Measurements from ENCODE around the gene ETNK2. TPM values are rescaled to one million over a fixed set of nuclear protein-coding genes. Genes with fewer than 3 reads are reported as not detected.

The ETNK2 gene
- total RNA-seq, 1 donor from 2014 or later, result 8.2 TPM

DNA sequence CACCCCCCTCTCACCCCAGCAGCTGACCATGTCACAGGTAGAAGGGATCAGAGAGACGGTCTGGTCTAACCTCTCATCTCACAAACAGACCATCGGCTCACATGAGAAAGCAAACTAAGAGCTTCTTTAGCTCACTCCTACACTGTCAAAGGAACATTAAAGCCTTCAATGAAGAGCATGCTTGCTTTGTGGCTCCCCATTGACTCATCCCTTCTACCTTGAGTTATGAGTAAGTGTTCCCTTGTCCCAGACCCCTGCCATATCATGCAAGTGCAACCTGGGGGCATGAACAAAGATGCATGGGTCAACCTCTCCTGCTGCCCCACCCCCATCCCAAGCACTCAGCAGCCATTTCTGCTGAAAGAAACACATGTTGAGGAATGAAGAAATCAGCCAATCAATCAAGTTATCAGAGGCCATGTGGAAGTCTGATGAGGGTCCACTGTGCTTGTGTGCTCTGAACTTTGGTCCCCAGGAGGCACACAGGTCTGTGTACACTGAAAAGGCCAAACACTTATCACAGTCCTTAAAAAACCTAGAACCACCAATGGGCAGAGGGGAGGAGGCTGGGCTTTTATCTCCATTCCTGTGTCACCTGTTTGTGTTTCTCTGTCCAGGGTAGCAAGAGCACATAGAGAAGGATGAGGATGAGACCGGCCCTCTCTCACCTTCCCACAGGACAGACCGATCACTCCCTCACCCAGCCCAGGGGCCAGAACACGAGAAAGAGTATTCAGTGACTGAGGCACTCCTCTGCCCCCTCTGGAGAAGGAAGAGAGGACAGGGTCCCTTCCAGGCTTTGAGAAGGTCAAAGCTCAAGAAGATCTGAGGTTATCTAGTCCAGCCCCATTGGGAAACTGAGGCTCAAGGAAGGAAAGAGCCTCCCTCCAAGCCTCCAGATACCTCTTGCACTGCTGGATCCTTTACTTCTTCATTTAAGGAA is 9.5 kb downstream of the ETNK2 start:
- Histone ChIP-seq H3K27ac (ENCODE audit: low read depth, low read length) (no peak overlapping the region), H3K4me1 (ENCODE audit: insufficient read depth, low read length) (no peaks in the 10 kb centered on the region), H3K36me3 (ENCODE audit: insufficient read depth, low read length) (no peaks in the 10 kb centered on the region), H4K20me1 (ENCODE audit: insufficient read depth, low read length) (no peaks in the 10 kb centered on the region), H3K4me2 (ENCODE audit: low read length) (no peak overlapping the region), H3K4me3 (ENCODE audit: insufficient read depth, low read depth, low read length) (no peak overlapping the region), H3K79me2 (ENCODE audit: insufficient read depth, low read length) (no peaks in the 10 kb centered on the region), H3K9ac (ENCODE audit: low read length) (no peak overlapping the region), H3K9me3 (ENCODE audit: insufficient read depth, low read depth, low read length) (no peaks in the 10 kb centered on the region), H3K27me3 (ENCODE audit: insufficient read depth, low read length) (no peaks in the 10 kb centered on the region), H2AFZ (ENCODE audit: low read depth, low read length) (no peak overlapping the region)
- Mint-ChIP-seq H3K27me3 (ENCODE audit: low read depth, unreplicated experiment) (peaks cover 23% of the 10 kb centered on the region), H3K4me3 (ENCODE audit: unreplicated experiment) (no peak overlapping the region), H3K36me3 (ENCODE audit: low read depth, unreplicated experiment) (peaks cover 18% of the 10 kb centered on the region), H3K27ac (ENCODE audit: unreplicated experiment) (no peak overlapping the region), H3K4me1 (ENCODE audit: low read depth, unreplicated experiment) (no peaks in the 10 kb centered on the region), H3K9me3 (ENCODE audit: unreplicated experiment) (peaks cover 10% of the 10 kb centered on the region)
- FAIRE-seq (no peak), DNase-seq (ENCODE audit: low read depth) (no peak)
- TF ChIP-seq, protein P1, sequence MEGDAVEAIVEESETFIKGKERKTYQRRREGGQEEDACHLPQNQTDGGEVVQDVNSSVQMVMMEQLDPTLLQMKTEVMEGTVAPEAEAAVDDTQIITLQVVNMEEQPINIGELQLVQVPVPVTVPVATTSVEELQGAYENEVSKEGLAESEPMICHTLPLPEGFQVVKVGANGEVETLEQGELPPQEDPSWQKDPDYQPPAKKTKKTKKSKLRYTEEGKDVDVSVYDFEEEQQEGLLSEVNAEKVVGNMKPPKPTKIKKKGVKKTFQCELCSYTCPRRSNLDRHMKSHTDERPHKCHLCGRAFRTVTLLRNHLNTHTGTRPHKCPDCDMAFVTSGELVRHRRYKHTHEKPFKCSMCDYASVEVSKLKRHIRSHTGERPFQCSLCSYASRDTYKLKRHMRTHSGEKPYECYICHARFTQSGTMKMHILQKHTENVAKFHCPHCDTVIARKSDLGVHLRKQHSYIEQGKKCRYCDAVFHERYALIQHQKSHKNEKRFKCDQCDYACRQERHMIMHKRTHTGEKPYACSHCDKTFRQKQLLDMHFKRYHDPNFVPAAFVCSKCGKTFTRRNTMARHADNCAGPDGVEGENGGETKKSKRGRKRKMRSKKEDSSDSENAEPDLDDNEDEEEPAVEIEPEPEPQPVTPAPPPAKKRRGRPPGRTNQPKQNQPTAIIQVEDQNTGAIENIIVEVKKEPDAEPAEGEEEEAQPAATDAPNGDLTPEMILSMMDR (IDR thresholded peaks at IDR 0.05; ENCODE audit: insufficient read depth, low read depth, low read length), result no peak
- TF ChIP-seq EZH2 (IDR thresholded peaks at IDR 0.05; ENCODE audit: insufficient read depth, low read length), result no peak

DNA sequence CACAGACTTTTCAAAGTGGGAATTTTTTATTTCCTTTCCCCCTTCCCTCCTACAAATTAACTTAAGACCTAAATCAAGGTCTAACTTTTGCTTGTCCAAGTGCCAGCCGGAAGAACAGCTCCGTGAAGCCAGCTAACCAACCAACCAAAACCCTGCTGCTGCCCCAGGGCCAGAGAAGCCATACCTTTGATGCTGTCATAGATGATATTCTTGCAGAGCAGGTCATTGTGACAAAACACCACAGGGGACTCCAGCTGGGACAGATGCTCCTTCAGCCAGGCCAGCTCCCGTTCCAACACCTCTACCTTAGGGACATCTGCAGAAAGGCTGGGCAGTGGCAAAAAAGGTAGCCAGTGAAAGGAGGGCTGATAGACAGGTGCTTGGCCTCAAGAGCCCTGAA is 10.7 kb downstream of the ETNK2 start:
- FAIRE-seq, result no peak
- no peak overlapping the region for H2AFZ ChIP-seq (ENCODE audit: low read depth, low read length)
- no peak overlapping the region for H3K27ac Mint-ChIP-seq (ENCODE audit: unreplicated experiment)

More for the DNA sequence above, 10.7 kb downstream of the ETNK2 start:
- Histone ChIP-seq H3K9me3 (ENCODE audit: insufficient read depth, low read depth, low read length) (no peaks in the 10 kb centered on the region), H3K4me3 (ENCODE audit: insufficient read depth, low read depth, low read length) (no peak overlapping the region), H3K4me1 (ENCODE audit: insufficient read depth, low read length) (no peaks in the 10 kb centered on the region), H3K36me3 (ENCODE audit: insufficient read depth, low read length) (no peaks in the 10 kb centered on the region), H3K9ac (ENCODE audit: low read length) (no peak overlapping the region), H4K20me1 (ENCODE audit: insufficient read depth, low read length) (no peaks in the 10 kb centered on the region), H3K4me2 (ENCODE audit: low read length) (no peak overlapping the region), H3K79me2 (ENCODE audit: insufficient read depth, low read length) (no peaks in the 10 kb centered on the region), H3K27ac (ENCODE audit: low read depth, low read length) (no peak overlapping the region), H3K27me3 (ENCODE audit: insufficient read depth, low read length) (no peaks in the 10 kb centered on the region)
- TF ChIP-seq EZH2 (IDR thresholded peaks at IDR 0.05; ENCODE audit: insufficient read depth, low read length), result no peak
- TF ChIP-seq, protein P1 (IDR thresholded peaks at IDR 0.05; ENCODE audit: insufficient read depth, low read depth, low read length), result no peak
- Mint-ChIP-seq H3K9me3 (ENCODE audit: unreplicated experiment) (peaks cover 10% of the 10 kb centered on the region), H3K36me3 (ENCODE audit: low read depth, unreplicated experiment) (peaks cover 18% of the 10 kb centered on the region), H3K27me3 (ENCODE audit: low read depth, unreplicated experiment) (peaks cover 19% of the 10 kb centered on the region), H3K4me1 (ENCODE audit: low read depth, unreplicated experiment) (no peaks in the 10 kb centered on the region), H3K4me3 (ENCODE audit: unreplicated experiment) (no peak overlapping the region)
- DNase-seq (ENCODE audit: low read depth), result no peak
